Measurements from ENCODE around the gene HMCN2.

GRCh38 chr9:130245474-130245873 is 20.1 kb upstream of the HMCN2 start:
- TF ChIP-seq NFYB (CRISPR knock-in tag; conservative IDR thresholded peaks at IDR 0.05; ENCODE audit: low read depth) (no peak), AFF4 (CRISPR knock-in tag; IDR thresholded peaks at IDR 0.05; ENCODE audit: borderline replicate concordance) (no peak), CTCF (IDR thresholded peaks at IDR 0.05) (no peak), ZNF416 (CRISPR knock-in tag; IDR thresholded peaks at IDR 0.05) (no peak), NR2C2 (CRISPR knock-in tag; IDR thresholded peaks at IDR 0.05) (no peak)

Measured in WTC11 (cell line).